Measurements from ENCODE around the gene PRR22. TPM values are rescaled to one million over a fixed set of nuclear protein-coding genes. Genes with fewer than 3 reads are reported as not detected.

Gene PRR22
- total and polyA plus RNA-seq, 9 of the 15 experiments (the other 6 are each of a cell fraction or from before 2014, with no cell fraction given): 0.03 to 12.0 (median 2.0) TPM; not detected in 1

GRCh38 chr19:5799247-5800241 is 15.0 kb upstream of the PRR22 start (continued):
- TF ChIP-seq CHD7 (IDR thresholded peaks at IDR 0.05; ENCODE audit: low read depth, low read length) (no peak), MBD1 (CRISPR knock-in tag; IDR thresholded peaks at IDR 0.05) (no peak), PPARD (CRISPR knock-in tag; IDR thresholded peaks at IDR 0.05) (no peak), POU5F1 (IDR thresholded peaks at IDR 0.05; ENCODE audit: borderline replicate concordance, low read depth, low read length, partially characterized antibody) (no peak), ZNF764 (CRISPR knock-in tag; IDR thresholded peaks at IDR 0.05; ENCODE audit: low read depth) (no peak), CREB1 (IDR thresholded peaks at IDR 0.05) (peak; percentile 67; the same call in 1 of the 2 replicates), CREB1 (CRISPR knock-in tag; IDR thresholded peaks at IDR 0.05) (no peak; the same call in 1 of the 2 replicates), NR2C2 (CRISPR knock-in tag; IDR thresholded peaks at IDR 0.05) (no peak; the same call in 1 of the 2 replicates), NR2C2 (tag; IDR thresholded peaks at IDR 0.05) (peak; percentile 70; the same call in 1 of the 2 replicates), HINFP (tag; conservative IDR thresholded peaks at IDR 0.05; ENCODE audit: low read depth) (no peak), ZNF589 (CRISPR knock-in tag; IDR thresholded peaks at IDR 0.05; ENCODE audit: low read depth) (peak; percentile 97)

Measured in K562 (cell line).